GM10248 (cell line): Measurements from ENCODE around the gene TARBP1.
"Not testable (repeated sequence)": the region's sequence is repeated elsewhere in the genome, so short reads cannot be mapped to it uniquely, and the experiment has no call there.

Experiments
- CTCF ChIA-PET: fragments of 300-600 bp; sonication (Branson Sonifier 250); formaldehyde crosslinking; extraction: SDS; loops from one replicate; lab custom pipeline; 2021; ENCODE audit warnings: antibody characterized with exemption; lab: Yijun Ruan, JAX
- POLR2A ChIA-PET: fragments of 350-650 bp; sonication (Branson Sonifier 250); formaldehyde crosslinking; extraction: SDS; loops from one replicate; lab custom pipeline; 2020; ENCODE audit warnings: antibody characterized with exemption; lab: Yijun Ruan, JAX
- DNase-seq: peaks from one replicate; pipeline ENCODE4 v3.0.0; 2012; ENCODE audit errors: extremely low spot score
- TF ChIP-seq, protein P1 (sequence below): IDR thresholded peaks from 2 replicates; pipeline ENCODE4 v1.5.1; 2012; ENCODE audit warnings: mild to moderate bottlenecking, low read depth; ENCODE audit errors: extremely low read depth, missing control alignments, control extremely low read depth

TARBP1 gene

DNA sequence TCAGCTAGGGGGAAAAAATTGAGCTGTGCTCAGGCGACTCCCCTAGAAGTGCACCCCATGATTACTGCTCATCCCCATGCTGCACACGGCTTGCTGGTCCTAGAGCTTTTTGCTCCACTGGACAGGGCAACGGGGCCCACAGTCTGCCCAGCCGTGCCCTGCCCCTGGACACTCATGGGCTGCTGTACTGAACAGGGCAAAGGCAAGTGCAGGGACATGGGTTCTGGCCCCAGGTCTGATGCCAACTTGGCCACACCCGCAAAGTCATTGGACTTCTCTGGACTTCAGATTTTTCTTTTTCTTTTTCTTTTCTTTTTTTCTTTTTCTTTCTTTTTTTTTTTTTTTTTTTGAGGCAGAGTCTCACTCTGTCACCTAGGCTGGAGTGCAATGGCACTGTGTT lies 42.9 kb upstream of the TARBP1 start:
- TF ChIP-seq, protein P1, sequence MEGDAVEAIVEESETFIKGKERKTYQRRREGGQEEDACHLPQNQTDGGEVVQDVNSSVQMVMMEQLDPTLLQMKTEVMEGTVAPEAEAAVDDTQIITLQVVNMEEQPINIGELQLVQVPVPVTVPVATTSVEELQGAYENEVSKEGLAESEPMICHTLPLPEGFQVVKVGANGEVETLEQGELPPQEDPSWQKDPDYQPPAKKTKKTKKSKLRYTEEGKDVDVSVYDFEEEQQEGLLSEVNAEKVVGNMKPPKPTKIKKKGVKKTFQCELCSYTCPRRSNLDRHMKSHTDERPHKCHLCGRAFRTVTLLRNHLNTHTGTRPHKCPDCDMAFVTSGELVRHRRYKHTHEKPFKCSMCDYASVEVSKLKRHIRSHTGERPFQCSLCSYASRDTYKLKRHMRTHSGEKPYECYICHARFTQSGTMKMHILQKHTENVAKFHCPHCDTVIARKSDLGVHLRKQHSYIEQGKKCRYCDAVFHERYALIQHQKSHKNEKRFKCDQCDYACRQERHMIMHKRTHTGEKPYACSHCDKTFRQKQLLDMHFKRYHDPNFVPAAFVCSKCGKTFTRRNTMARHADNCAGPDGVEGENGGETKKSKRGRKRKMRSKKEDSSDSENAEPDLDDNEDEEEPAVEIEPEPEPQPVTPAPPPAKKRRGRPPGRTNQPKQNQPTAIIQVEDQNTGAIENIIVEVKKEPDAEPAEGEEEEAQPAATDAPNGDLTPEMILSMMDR: no peak
- DNase-seq: no peak
- ChIA-PET POLR2A (no interaction called here), CTCF (interaction anchor here (1.1 to 1.6 kb wide), 5 partner anchors 7 to 22 kb away, joined by 4 to 6 read pairs (median 5); no protein-coding TSS in a partner anchor)

DNA sequence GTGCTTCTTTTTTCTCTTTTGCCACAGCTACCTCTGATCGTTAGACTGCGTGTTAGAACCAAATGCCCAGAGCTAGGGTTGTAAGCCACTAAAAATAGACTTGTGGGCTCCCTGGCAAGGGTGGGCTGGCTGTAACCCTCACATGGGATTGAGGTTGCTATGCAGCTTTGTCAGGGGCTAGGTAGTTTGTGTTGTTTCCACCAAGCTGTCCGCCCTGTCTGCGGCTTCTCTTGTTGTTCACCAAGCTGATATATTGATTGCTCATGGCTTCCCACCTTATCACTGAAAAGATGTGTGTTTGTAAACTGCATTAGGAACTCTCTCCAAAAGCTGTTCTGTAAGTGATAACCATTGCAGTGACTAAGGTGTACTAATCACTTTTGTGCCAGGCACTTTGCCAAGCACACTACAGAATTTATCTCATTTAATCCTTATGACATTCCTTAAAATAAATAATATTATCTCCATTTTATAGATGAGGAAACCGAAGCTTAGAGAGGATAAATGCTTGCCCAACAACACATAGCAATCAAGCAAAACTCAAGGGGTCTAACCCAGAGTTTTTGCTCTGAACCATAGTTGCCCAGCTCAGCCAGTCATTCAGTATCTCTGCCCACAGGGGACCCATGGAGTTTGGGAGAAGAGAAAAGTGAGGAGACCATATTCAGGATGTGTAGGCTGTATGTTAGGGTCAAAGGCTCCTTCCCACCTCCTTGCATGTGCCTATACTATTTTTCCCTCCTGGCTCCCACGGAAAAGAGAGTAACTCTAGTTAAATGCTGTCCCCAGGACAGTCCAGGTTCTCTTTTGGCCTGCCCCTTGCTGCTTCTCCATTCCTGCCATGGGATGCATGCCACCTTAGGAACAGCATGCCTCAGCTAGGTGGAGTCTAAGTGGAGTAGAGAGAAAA lies 42.2 kb upstream of the TARBP1 start:
- ChIA-PET POLR2A (no interaction called here), CTCF (interaction anchor here (1.4 to 1.6 kb wide), 4 partner anchors 8 to 23 kb away, joined by 4 to 6 read pairs (median 5); no protein-coding TSS in a partner anchor)
- DNase-seq: no peak
- TF ChIP-seq, protein P1: no peak

DNA sequence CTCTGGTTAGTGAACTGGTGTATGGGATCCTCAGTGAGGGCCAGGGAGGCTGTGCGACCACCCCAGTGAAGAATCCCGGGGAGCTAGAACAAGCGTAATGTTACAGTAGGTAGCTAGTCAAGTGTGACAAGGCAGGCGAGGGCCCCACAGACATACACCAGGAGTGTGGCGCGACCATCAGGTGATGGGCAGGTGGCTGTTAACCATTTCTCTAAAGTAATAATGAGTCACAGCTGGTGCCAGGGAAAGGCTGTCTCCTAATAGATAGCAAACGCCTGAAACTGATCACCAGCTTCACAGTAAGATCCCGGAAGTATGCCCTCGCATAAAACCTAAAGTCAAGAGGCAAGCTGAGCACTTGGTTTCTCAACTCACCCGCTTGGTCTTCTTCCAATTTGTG lies 40.5 kb upstream of the TARBP1 start:
- CTCF ChIA-PET: interaction anchor here (0.8 to 2.8 kb wide), 9 partner anchors 9 to 564 kb away, joined by 3 to 7 read pairs (median 3); no protein-coding TSS in a partner anchor
- POLR2A ChIA-PET: no interaction called here
- TF ChIP-seq, protein P1: no peak
- no peak for DNase-seq

DNA sequence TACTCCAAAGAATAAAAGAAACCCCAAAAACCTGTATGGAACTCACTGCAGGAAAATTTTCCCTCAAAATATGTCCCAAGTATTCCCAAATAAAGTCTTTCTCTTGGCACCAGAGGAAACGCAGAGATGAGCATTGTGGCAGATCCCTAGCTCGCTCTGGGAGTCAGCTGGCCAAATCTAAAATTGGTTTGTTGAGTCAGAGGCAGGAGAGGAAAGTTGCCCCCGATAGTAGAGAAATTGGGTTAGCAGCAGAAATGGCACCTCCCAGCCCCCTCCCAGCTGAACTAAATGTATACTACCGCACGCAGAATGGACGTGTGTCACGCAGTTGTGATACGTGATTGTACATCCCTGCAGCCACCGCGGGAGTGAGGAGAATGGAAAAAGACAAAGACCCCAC lies 39.9 kb upstream of the TARBP1 start:
- DNase-seq: no peak
- TF ChIP-seq, protein P1: no peak
- POLR2A ChIA-PET: no interaction called here
- CTCF ChIA-PET: interaction anchor here (0.7 to 2.8 kb wide), 11 partner anchors 8 to 565 kb away, joined by 3 to 7 read pairs (median 3); no protein-coding TSS in a partner anchor

DNA sequence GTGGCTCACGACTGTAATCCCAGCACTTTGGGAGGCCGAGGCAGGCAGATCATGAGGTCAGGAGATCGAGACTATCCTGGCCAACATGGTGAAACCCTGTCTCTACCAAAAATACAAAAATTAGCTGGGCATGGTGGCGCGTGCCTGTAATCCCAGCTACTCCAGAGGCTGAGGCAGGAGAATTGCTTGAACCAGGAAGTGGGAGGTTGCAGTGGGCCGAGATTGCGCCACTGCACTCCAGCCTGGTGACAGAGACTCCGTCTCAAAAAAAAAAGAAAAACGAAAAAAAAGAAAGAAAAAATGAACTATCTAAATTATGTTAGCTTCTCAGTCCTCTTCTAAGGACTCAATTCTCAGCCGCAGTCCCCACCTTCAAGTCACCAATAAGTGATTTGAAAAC lies 39.1 kb upstream of the TARBP1 start:
- CTCF ChIA-PET: interaction anchor here (0.7 to 2.8 kb wide), 4 partner anchors 8 to 31 kb away, joined by 3 to 7 read pairs (median 4); no protein-coding TSS in a partner anchor
- DNase-seq: not testable (repeated sequence)

DNA sequence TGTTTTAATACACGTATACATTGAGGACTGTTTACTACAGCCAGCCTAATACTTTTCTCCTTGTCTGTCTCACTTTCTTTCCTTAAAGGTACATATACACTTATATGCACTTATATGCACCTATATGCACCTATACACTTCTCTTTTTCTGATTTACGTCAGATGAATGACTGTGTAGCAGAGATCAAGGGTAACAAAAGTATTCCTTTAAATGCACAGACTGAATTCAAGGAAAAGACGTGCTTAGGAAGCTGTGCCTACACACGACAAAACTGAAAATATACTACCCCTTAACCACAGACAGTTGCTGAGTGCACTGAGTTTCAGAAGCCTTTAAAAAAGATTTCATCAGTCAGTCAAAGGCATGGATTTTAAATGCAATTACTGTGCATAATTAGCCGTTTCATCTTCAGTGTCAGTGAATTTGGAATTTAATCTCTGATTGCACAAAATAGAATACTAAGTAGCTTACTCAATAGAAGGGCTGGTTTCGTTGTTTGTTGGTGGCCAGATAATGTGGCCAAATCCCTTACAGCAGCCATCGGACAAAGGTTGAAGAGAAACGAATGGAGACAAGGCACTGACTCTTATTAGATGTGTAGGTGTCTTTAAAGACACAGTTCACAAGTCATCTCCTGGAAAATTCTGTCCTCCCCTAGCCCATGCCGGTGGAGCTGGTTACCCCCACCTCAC lies 38.3 kb upstream of the TARBP1 start:
- DNase-seq: no peak
- ChIA-PET POLR2A (no interaction called here), CTCF (interaction anchor here (1.1 kb wide), 1 partner anchor 9 kb away, joined by 5 read pairs; no protein-coding TSS in a partner anchor)
- TF ChIP-seq, protein P1: no peak

More for the DNA sequence above, 39.1 kb upstream of the TARBP1 start:
- POLR2A ChIA-PET: not testable (repeated sequence)

DNA sequence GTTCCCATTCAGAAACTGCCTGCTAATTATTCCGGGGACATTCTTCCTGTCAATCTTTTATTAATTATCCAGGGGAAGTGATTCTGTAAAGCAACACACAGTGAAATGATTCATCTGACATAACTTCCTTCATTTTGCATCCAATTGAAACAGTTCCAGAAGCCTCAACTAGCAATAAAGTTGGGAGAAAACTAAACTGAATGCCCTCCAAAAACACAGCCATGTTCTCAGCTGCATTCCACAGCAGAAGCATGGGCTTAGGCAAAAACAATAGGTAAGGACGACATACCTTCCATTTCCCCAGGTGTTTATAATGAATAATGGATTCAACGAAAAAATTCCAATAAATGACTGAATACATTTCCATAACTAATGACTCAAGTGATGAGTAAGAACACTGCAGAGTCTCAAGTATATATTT lies 36.9 kb upstream of the TARBP1 start:
- DNase-seq: no peak
- ChIA-PET CTCF (interaction anchor here (1.2 to 1.7 kb wide), 3 partner anchors 13 to 580 kb away, joined by 3 to 7 read pairs (median 4); no protein-coding TSS in a partner anchor), POLR2A (no interaction called here)
- TF ChIP-seq, protein P1: no peak
